Neuronal stem cell (in vitro differentiated cells): Measurements from ENCODE around the gene CHST13.

Source experiments
- DNase-seq: peaks from one replicate; pipeline ENCODE4 v3.0.0-alpha.2; 2013; ENCODE audit warnings: low spot score
- H2AFZ ChIP-seq: one replicate; pipeline ENCODE4 v1.6.1; 2013; ENCODE audit warnings: mild to moderate bottlenecking, low read length, inconsistent platforms
- H2AK5ac ChIP-seq: 2 replicates; pipeline ENCODE4 v1.6.1; 2013; ENCODE audit warnings: low read depth, mild to moderate bottlenecking, inconsistent platforms, low read length, moderate library complexity, mixed read lengths
- H2BK120ac ChIP-seq: 2 replicates; pipeline ENCODE4 v1.6.1; 2013; ENCODE audit warnings: low read depth, mild to moderate bottlenecking, inconsistent platforms, low read length, moderate library complexity, mixed read lengths
- H2BK12ac ChIP-seq: one replicate; pipeline ENCODE4 v1.6.1; 2013; ENCODE audit warnings: low read length, inconsistent platforms
- H2BK15ac ChIP-seq: 2 replicates; pipeline ENCODE4 v1.6.1; 2013; ENCODE audit warnings: mild to moderate bottlenecking, low read length, inconsistent platforms, mixed read lengths
- H2BK5ac ChIP-seq: one replicate; pipeline ENCODE4 v1.6.1; 2013; ENCODE audit warnings: inconsistent platforms, mild to moderate bottlenecking, low read length, moderate library complexity
- H3K14ac ChIP-seq: one replicate; pipeline ENCODE4 v1.6.1; 2013; ENCODE audit warnings: low read length, inconsistent platforms
- H3K18ac ChIP-seq: 2 replicates; pipeline ENCODE4 v1.6.1; 2013; ENCODE audit warnings: low read length, inconsistent platforms
- H3K23ac ChIP-seq: 2 replicates; pipeline ENCODE4 v1.6.1; 2013; ENCODE audit warnings: low read depth, mild to moderate bottlenecking, mixed read lengths, low read length, inconsistent platforms; ENCODE audit not compliant: poor library complexity
- H3K27ac ChIP-seq: replicated peaks from 3 replicates; pipeline ENCODE4 v1.5.1; 2013; ENCODE audit warnings: low read length, inconsistent platforms
- H3K27me3 ChIP-seq, 3 experiments: 2 replicates each; pipeline ENCODE4 v1.6.1; 2013; ENCODE audit warnings: low read length in 3 of 3, mild to moderate bottlenecking in 2 of 3, inconsistent platforms in 1 of 3, low read depth in 1 of 3, mixed read lengths in 1 of 3, moderate library complexity in 1 of 3; ENCODE audit not compliant: control insufficient read depth in 3 of 3, insufficient read depth in 3 of 3
- H3K36me3 ChIP-seq, 2 donors: replicated peaks in 1 of 2; 2 replicates each; pipeline ENCODE4 v1.6.1; 2013; ENCODE audit warnings: low read length in 2 of 2; ENCODE audit not compliant: control insufficient read depth in 2 of 2, insufficient read depth in 2 of 2
- H3K4ac ChIP-seq: 2 replicates; pipeline ENCODE4 v1.6.1; 2013; ENCODE audit warnings: inconsistent platforms, mild to moderate bottlenecking, low read length, moderate library complexity
- H3K4me1 ChIP-seq, 2 donors: 1 replicate in 1 of 2; 2 replicates in 1 of 2; pipeline ENCODE4 v1.6.1; 2013; ENCODE audit warnings: low read length in 2 of 2, low read depth in 1 of 2; ENCODE audit not compliant: control insufficient read depth in 2 of 2, insufficient read depth in 1 of 2
- H3K4me2 ChIP-seq: one replicate; pipeline ENCODE4 v1.6.1; 2013; ENCODE audit warnings: mild to moderate bottlenecking, low read length, inconsistent platforms; ENCODE audit not compliant: insufficient read depth, poor library complexity, severe bottlenecking
- H3K4me3 ChIP-seq, 2 donors: 2 replicates each; pipeline ENCODE4 v1.5.1; 2013; ENCODE audit warnings: low read length in 2 of 2, mild to moderate bottlenecking in 2 of 2, inconsistent platforms in 1 of 2, moderate library complexity in 1 of 2
- H3K79me1 ChIP-seq: one replicate; pipeline ENCODE4 v1.6.1; 2013; ENCODE audit warnings: low read depth, mild to moderate bottlenecking, inconsistent platforms, low read length, moderate library complexity
- H3K9ac ChIP-seq: one replicate; pipeline ENCODE4 v1.6.1; 2013; ENCODE audit warnings: mild to moderate bottlenecking, low read depth, low read length, inconsistent platforms; ENCODE audit not compliant: poor library complexity
- H3K9me3 ChIP-seq, 2 donors: replicated peaks in 1 of 2; 2 replicates each; pipeline versions ENCODE3 to v1.6.1; 2013; ENCODE audit warnings: low read length in 2 of 2, mild to moderate bottlenecking in 2 of 2, inconsistent platforms in 1 of 2, low read depth in 1 of 2, mixed read lengths in 1 of 2, moderate library complexity in 1 of 2; ENCODE audit not compliant: control insufficient read depth in 2 of 2, insufficient read depth in 1 of 2
- H4K8ac ChIP-seq: one replicate; pipeline ENCODE4 v1.6.1; 2013; ENCODE audit warnings: low read depth, mild to moderate bottlenecking, inconsistent platforms, low read length, moderate library complexity
- H4K91ac ChIP-seq: one replicate; pipeline ENCODE4 v1.6.1; 2013; ENCODE audit warnings: low read length, low read depth, mild to moderate bottlenecking, inconsistent platforms; ENCODE audit not compliant: poor library complexity
- WGBS, 2 donors: extraction: QIAGEN DNeasy Blood & Tissue Kit; methylation state at CpG; one replicate each; pipeline ENCODE4 v1.1.7; 2013; ENCODE audit warnings: missing lambda C conversion rate in 2 of 2, mixed read lengths in 1 of 2; ENCODE audit not compliant: insufficient read length in 2 of 2, insufficient replicate concordance in 1 of 2; ENCODE audit errors: extremely low coverage in 2 of 2; 5-methylcytosine and 5-hydroxymethylcytosine counted together

CHST13 gene

GRCh38 chr3:126502656-126503055 lies 21.3 kb upstream of the CHST13 start:
- H4K91ac ChIP-seq, result no peak overlapping the region
- no peak overlapping the region for H3K27ac ChIP-seq
- H2AK5ac ChIP-seq, result no peak overlapping the region
- H3K27me3 ChIP-seq, result peaks cover 0 to 6% (median 0%) of the 10 kb centered on the region in 3 experiments
- no peak overlapping the region for H2AFZ ChIP-seq
- H3K4ac ChIP-seq, result no peak overlapping the region
- no CpG with 5 or more reads among the region's 1 CpG for WGBS, 2 donors
- H2BK15ac ChIP-seq, result no peak overlapping the region
- no peak overlapping the region for H3K4me2 ChIP-seq
- H3K4me1 ChIP-seq, result peaks cover 4 to 19% of the 10 kb centered on the region in 2 donors
- DNase-seq, result no peak
- H3K79me1 ChIP-seq, result no peaks in the 10 kb centered on the region
- peaks cover 0 to 3% of the 10 kb centered on the region in 2 donors for H3K9me3 ChIP-seq
- no peak overlapping the region for H3K18ac ChIP-seq
- no peak overlapping the region for H3K9ac ChIP-seq
- no peak overlapping the region for H2BK5ac ChIP-seq
- no peak overlapping the region for H2BK12ac ChIP-seq
- H2BK120ac ChIP-seq, result no peak overlapping the region
- no peak overlapping the region for H3K23ac ChIP-seq
- no peaks in the 10 kb centered on the region for H3K36me3 ChIP-seq
- no peak overlapping the region for H4K8ac ChIP-seq
- peak overlapping the region; percentile 11 for H3K14ac ChIP-seq
- peak overlapping the region in 1 of 2 donors; percentile 12 for H3K4me3 ChIP-seq

- H3K23ac ChIP-seq, result peak overlapping the region; percentile 6
- H3K27me3 ChIP-seq, result peaks cover 0 to 6% (median 0%) of the 10 kb centered on the region in 3 experiments
- no peak overlapping the region for H3K9ac ChIP-seq
- no peak overlapping the region for H4K91ac ChIP-seq
- no peak overlapping the region for H2AK5ac ChIP-seq
- H3K18ac ChIP-seq, result no peak overlapping the region
- H3K9me3 ChIP-seq, result peaks cover 0 to 3% of the 10 kb centered on the region in 2 donors
- H2BK5ac ChIP-seq, result no peak overlapping the region
- H3K4ac ChIP-seq, result no peak overlapping the region
- WGBS, 2 donors, result no CpG with 5 or more reads among the region's 10 CpGs
- no peak overlapping the region for H3K14ac ChIP-seq
- no peak overlapping the region for H2BK12ac ChIP-seq
- no peak overlapping the region for H3K4me2 ChIP-seq
- no peak overlapping the region for H3K27ac ChIP-seq
- no peak overlapping the region for H4K8ac ChIP-seq
- H3K36me3 ChIP-seq, result no peaks in the 10 kb centered on the region
- peaks cover 4 to 19% of the 10 kb centered on the region in 2 donors for H3K4me1 ChIP-seq
- H3K79me1 ChIP-seq, result no peaks in the 10 kb centered on the region
- no peak for DNase-seq
- H3K4me3 ChIP-seq, result no peak overlapping the region
- no peak overlapping the region for H2BK120ac ChIP-seq
- no peak overlapping the region for H2BK15ac ChIP-seq
- no peak overlapping the region for H2AFZ ChIP-seq
Observed at GRCh38 chr3:126503701-126504100, 20.3 kb upstream of the CHST13 start.

DNA sequence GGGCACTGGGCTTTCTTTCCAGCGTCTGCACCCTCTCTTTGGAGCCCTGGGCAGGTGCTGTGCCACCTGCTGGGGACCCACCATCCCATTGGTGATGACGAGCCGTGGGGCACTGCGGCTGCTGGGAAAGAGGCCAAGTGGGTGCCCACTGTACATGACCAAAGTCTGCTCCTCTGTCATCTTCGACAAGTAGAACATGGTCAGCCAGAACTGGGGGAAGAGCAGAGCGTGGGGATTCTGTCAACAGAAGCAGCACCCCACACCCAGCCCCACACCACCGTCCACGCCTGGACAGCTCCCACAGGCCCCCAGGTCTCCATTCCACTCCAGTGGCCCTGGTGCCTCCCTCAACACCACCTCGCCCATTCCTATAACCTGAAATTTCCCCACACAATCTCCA lies 16.1 kb upstream of the CHST13 start:
- Histone ChIP-seq H2AFZ (no peak overlapping the region), H3K36me3 (no peaks in the 10 kb centered on the region), H2BK15ac (no peak overlapping the region), H3K9me3 (no peaks in the 10 kb centered on the region), H3K4me2 (no peak overlapping the region), H3K27ac (no peak overlapping the region), H3K79me1 (no peaks in the 10 kb centered on the region), H3K9ac (no peak overlapping the region), H3K4me1 (peaks cover 0 to 2% of the 10 kb centered on the region in 2 donors), H3K23ac (no peak overlapping the region), H3K18ac (no peak overlapping the region), H2BK120ac (no peak overlapping the region), H3K4ac (no peak overlapping the region), H2BK5ac (no peak overlapping the region), H2AK5ac (no peak overlapping the region), H3K14ac (peak overlapping the region; percentile 59), H4K8ac (no peak overlapping the region), H3K4me3 (no peak overlapping the region), H3K27me3 (peaks cover 0 to 34% (median 0%) of the 10 kb centered on the region in 3 experiments), H4K91ac (no peak overlapping the region), H2BK12ac (no peak overlapping the region)
- DNase-seq, result no peak
- WGBS, 2 donors, result no CpG with 5 or more reads among the region's 9 CpGs

DNA sequence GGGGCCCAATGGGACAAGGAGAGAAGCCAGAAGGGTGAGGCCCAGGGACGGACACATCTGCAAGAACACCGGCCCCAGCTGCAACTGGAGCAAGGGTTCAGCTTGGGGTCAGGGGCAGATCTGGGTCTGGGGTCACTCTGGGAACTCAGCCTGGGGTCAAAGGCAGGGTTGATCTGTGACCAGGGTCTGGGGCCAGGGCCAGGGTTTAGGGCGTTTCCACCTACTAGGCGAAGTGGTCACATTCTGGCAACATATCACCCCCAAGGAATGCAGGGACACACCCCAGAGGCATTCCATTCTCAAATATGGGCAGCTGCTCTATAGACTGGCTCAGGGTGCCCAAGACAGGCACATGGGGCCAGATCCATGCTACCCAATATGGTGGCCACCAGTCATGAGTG lies 15.4 kb upstream of the CHST13 start:
- Histone ChIP-seq H3K4me2 (no peak overlapping the region), H4K8ac (no peak overlapping the region), H3K4ac (no peak overlapping the region), H3K18ac (no peak overlapping the region), H2BK12ac (no peak overlapping the region), H3K14ac (no peak overlapping the region), H3K4me1 (peaks cover 0 to 2% of the 10 kb centered on the region in 2 donors), H2BK5ac (no peak overlapping the region), H3K79me1 (no peaks in the 10 kb centered on the region), H4K91ac (no peak overlapping the region), H3K23ac (no peak overlapping the region), H2AK5ac (no peak overlapping the region), H3K36me3 (no peaks in the 10 kb centered on the region), H3K27me3 (peaks cover 0 to 41% (median 0%) of the 10 kb centered on the region in 3 experiments), H2BK15ac (no peak overlapping the region), H3K27ac (no peak overlapping the region), H3K4me3 (no peak overlapping the region), H3K9ac (no peak overlapping the region), H2BK120ac (no peak overlapping the region), H3K9me3 (no peaks in the 10 kb centered on the region), H2AFZ (no peak overlapping the region)
- no CpG with 5 or more reads among the region's 4 CpGs for WGBS, 2 donors
- DNase-seq, result no peak
